ENCODE measurements around the gene IGSF21.

The IGSF21 gene

DNA sequence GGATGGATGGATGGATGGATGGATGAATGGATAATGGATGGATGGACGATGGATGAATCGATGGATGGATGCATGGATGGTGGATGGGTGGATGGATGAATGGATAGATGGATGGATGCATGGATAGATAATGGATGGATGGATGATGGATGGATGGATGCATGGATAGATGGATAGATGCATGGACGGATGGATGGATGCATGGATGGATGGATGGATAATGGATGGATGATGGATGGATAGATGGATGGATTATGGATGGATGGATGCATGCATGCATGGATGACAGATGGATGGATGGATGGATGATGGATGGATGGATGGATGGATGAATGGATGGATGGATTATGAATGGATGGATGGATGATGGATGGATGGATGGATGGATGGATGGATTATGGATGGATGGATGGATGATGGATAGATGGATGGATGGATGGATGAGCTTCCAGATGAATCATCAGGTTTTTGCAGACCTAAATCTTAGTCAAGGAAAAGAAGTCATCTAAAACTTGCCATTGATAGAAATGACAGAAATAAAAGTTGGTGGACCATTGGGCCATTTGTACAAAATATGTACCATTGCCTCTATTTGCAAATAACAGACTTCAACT lies 197.7 kb downstream of the IGSF21 start:
- DNase-seq, result no peak

GRCh38 chr1:18307329-18307898 lies 199.8 kb downstream of the IGSF21 start:
- no peak for DNase-seq

DNA sequence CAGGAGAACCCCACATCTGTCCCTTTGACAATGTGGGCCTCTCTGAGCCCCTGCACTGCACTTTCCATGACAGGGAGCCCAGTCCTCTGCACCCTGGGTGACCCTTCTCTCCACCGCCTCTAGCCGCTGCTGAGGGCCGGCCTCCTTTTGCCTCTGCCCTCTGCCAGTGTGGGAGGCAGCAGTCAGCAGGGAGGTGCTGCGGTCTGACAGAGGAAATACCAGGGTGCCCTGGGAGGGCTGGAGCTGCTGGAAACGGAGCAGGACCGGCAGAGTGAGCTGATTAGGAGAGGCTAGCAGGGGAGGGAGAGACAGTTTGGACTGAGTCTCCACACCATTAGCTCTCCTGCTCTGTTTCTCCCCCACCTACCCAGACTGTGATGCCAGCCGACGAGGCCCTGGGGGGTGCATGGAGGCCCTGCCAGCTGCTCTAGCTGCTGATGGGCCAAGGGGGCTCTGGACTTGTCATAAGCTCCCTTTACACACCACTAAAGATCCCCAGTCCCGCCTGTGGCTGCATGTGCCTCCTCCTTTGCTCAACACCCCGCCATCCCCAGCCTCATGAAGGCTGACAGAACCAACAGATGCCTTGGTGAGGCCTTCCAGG lies 202.1 kb downstream of the IGSF21 start:
- no peak for DNase-seq

- DNase-seq, result no peak
Observed at GRCh38 chr1:18312961-18313360, 205.4 kb downstream of the IGSF21 start.

DNA sequence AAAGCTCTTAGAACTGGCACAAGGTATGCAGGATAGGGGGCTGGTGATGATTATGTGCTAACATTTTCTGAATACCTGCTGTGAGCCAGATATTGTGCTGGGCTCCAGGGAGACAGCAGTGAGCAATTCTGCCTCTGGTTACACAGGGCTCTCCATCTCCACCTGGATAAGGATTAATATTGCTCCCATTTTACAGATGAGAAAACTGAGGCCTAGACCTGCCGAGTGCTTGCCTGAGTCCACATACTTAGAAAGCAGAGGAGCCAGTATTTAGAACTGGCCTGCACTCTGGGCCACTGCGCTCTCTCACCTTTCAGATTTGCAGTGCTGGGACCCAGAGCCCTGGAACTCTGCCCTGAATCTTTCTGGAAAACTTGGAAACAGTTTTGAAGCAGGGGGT lies 205.9 kb downstream of the IGSF21 start:
- DNase-seq, result no peak

DNA sequence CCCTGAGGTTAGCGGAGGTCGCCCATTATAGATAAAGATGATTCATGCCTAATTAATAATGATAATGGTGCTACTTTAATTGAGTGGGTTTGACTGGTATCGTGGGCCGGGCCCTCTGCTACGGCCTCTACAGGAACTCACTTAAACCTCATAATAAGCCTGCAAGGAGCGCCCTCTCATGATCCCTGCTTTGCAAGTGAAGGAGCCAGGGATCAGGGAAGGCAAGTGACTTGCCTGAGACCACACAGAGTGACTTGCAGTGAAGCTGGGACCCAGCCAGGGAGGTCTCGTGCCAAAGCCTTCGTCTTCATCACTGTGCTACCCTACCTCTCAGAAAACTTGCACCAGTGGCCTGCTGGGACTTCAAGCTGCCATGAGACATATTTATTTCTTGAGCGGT lies 206.8 kb downstream of the IGSF21 start:
- no peak for DNase-seq

DNA sequence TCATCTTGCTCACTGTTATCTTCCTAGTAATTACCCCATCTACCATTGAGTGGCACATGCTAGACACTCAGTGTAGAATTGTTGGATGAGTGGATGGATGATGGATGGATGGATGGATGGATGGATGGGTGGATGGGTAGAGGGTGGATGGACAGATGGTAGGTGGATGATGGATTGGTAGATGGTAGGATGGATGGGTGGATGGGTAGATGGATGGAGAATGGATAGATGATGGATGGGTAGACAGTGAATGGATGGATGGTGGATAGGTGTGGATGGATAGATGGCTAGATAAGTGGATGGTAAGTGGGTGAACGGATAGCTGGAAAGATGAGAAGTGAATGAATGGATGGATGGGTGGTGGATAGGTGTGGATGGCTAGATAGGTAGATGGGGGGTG lies 207.9 kb downstream of the IGSF21 start:
- no peak for DNase-seq

- DNase-seq, result no peak
Observed at GRCh38 chr1:18316764-18317163, 209.2 kb downstream of the IGSF21 start.

GRCh38 chr1:18319099-18319498 lies 211.5 kb downstream of the IGSF21 start:
- DNase-seq, result no peak

GRCh38 chr1:18320051-18320450 lies 212.5 kb downstream of the IGSF21 start:
- DNase-seq, result no peak

- DNase-seq, result no peak
Observed at GRCh38 chr1:18322368-18323032, 214.9 kb downstream of the IGSF21 start.

DNA sequence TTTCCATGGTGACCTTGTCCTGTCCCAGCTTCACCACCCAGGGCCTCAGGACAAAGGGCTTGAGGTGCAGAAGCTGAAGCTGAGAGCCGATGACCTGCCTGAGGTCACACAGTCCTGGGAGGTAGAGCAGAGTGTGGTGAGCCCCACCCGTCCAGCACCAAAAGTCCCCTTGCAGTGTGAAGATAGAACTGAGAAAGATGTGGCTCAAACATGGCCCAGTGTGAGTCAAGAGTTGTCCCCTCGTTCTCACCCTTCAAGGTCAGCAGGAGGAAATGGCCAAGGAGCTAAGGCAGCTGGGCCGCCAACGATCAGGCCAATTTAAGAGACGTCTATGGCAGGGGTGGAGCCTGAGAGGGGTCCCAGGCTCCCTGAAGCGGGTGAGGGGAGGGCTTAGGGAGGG lies 215.7 kb downstream of the IGSF21 start:
- DNase-seq, result no peak

DNA sequence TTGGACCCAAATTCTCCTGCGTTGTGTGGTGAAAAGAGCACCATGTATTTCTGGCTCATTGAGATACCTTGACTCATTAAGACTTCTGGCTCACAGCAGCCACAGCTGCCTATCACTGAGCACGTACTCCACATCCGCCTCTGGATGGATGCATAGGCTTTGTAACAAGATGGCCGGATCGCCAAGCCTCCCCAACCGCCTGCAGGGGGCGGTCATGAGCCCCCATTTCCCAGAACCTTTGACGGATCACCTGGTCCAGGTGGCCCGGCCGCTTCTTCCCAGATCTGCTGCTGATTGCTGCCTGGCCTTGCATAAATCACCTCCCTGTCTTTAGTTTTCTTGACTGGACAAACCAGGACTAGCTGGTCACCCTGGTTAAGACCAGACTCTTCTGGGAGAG lies 216.6 kb downstream of the IGSF21 start:
- no peak for DNase-seq

- DNase-seq, result no peak
Observed at GRCh38 chr1:18325136-18325535, 217.5 kb downstream of the IGSF21 start.

DNA sequence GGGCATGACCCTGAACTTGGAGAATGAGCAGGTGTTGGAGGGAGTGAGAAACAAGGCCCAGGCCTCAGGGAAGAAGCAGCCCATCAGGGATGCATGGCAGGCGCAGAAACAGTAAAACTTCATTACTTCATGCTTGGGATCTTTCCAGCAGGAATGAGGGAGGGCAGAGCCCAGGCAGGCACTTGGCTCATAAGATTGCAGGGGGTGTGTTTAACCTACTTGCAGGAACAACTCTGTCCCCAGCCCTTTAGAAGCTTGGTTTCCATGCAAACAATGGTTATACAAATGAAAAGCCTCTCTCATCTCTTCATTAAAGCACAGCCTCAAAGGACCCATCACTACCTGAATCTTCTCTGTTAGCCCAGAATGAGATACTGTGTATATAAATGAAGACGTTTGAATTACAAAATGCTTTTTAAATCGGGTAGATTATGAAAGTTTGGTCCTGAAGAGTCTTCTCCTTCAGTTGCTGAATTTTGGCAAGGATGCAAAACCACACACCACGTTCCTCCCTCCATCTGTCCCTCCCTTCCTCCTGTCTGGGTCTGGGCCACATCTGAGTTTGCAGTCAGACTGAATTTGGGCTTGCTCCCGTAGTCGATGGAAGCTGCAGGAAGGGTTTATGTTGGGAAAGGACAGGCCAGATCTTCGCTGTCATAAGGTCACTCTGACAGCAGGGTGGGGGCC lies 218.8 kb downstream of the IGSF21 start:
- no peak for DNase-seq

DNA sequence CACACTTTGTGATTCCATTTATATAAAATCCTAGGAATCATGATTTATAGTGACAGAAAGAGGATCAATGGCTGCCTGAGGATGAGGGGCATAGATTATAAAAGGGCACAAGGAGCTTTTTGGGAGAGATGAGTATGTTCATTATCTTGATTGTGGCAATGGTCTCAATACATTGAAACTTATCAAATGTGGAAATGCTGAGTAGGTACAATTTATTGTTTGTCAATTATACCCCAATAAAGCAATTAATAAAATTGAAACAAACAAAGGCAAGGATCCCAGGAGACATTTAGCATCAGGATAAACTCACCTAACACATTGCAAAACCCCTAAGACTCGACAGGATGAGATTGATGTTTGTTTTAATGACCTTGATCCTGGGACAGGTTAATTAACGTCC lies 220.1 kb downstream of the IGSF21 start:
- no peak for DNase-seq

DNA sequence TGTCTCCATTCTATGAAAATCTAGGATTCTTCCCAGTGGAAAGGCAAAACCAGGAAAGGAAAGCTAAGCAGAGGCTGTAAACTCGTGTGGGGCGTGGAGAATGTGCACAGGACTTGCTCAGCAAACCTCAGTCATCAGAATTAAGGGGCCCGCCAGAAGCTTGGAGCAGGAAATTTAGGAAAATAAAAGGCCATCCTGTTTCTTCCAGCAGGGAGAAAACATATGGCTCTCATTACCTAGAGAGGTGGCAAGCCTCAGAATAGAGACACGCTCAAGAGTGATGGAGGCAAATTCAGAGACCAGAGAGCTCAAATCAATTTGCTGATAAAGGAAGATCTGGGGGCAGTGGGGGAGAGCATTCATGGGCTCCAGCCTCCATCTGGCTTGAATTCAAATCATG lies 221.2 kb downstream of the IGSF21 start:
- no peak for DNase-seq

GRCh38 chr1:18329469-18330253 lies 222.1 kb downstream of the IGSF21 start:
- DNase-seq, result no peak

DNA sequence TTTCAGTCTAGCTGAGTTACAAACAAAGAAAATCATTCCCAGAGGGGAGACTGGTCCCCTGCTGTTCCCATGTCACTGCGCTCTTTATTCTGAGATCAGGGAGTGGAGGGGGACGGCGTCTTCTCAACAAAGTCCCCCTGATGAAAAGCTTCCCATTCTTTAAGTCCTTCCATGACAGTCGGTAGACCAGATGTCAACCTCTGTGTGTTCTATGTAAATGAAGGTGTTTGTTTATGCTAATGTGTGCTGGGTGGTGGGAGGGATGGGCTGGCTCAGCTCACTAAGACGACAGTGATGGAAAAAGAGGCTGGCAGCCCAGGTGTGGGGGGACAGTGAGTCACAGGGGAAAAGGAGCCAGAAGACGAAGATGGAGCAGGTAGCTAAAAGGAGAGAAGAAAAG lies 225.0 kb downstream of the IGSF21 start:
- no peak for DNase-seq

- DNase-seq, result no peak
Observed at GRCh38 chr1:18333220-18333619, 225.6 kb downstream of the IGSF21 start.

DNA sequence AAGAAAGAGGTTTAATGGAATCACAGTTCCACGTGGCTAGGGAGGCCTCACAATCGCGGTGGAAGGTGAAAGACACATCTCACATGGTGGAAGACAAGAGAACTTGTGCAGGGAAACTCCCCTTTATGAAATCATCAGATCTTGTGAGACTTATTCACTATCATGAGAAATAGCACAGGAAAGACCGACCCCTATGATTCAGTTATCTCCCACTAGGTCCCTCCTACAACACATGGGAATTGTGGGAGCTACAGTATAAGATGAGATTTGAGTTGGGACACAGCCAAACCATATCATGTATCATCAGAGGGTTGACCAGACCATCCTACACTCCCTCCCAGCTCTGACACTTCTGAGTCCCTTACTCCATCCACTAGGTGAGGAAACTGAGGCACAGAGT lies 229.2 kb downstream of the IGSF21 start:
- DNase-seq, result no peak

DNA sequence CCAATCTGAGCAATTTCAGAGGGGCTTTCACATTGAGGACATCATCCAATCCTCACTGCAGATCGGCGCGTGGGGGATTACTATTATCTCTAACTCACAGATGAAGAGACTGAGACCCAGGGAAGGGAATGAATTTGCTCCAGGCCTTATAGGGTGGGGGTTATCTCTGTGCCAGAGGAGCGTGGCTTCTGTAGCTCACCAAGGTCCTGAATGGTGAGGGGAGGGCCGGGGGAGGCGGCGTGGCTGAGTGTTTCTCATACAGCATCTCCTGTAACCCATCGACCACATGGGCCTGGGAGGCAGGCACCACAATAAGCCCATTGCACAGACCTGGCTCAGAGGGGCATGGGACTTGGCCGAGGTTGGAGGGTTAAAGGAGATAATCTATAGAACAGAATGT lies 230.2 kb downstream of the IGSF21 start:
- DNase-seq, result no peak

- no peak for DNase-seq
Observed at GRCh38 chr1:18339161-18339560, 231.6 kb downstream of the IGSF21 start.

All from NCI-H510A treated with DMSO at 0.1 percent for 48 hours (cell line).